ENCODE measurements around the gene RPL21. TPM values are rescaled to one million over a fixed set of nuclear protein-coding genes. Genes with fewer than 3 reads are reported as not detected.
"Not testable (repeated sequence)": the region's sequence is repeated elsewhere in the genome, so short reads cannot be mapped to it uniquely, and the experiment has no call there.

RPL21 gene
- total RNA-seq (2014; rRNA removed; shearing (Covaris generic); ENCODE audit: low replicate concordance) = 695 and 1,354 TPM in 2 replicates

DNA sequence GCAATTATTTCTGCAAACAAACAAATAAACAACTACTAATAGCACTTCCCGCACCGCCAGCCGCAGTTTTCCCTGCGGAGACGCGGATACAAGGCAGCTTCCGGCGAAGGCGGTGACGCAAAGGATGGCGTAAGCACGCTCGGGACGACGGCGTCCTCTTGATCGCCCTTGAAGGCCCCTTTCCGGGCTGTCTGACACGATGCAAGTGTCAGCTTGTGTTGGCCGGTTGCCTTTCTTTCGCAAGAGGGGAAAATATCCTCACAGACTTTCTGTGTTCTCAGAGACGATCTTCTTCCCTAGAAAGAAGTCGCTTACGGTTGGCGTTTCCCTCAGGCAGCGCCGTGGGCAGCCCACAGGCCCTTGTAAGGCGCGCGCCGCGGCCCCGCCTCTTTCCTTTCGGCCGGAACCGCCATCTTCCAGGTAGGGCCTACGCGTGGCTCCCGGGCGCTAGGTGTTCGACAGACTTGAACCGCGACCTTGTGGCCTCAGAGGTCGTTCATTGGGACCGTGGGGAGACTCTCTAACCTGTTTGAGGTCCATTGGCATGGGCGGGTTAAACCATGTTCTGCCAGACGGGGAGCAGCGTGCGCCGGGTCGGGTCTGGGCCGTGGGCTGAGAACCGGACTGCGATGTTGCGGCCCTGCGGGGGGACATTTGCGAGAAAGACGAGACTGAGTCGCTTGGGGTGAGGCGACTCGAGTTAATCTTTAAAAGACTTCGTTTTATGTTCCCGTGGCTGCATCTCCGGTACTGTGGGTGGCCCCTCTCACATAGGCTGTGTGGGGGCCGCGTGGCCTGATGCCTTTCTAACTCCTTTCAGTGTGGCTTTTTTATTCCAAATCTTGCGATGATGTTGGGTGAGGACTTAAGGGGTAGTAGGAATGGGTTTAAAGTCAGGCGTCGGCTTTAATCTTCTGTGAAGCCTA is at the start of gene RPL21:
Gene RPL21, plus strand, starts transcription at position 393 of the 926 bp plus-strand sequence. CDS start 2,219 bp downstream, outside the sequence.
- Histone ChIP-seq H3K27me3 (ENCODE audit: low read length) (no peaks in the 10 kb centered on the region), H3K9ac (ENCODE audit: low read length) (peak within 1 kb of the TSS; percentile 89), H3K9me2 (replicated peaks; ENCODE audit: insufficient read depth, low read length) (no peaks in the 10 kb centered on the region), H3K9me3 (ENCODE audit: low read length) (no peaks in the 10 kb centered on the region), H3K36me3 (ENCODE audit: insufficient read depth, low read length) (peaks cover 40% of the 10 kb centered on the region), H3K4me3 (ENCODE audit: low read length) (peak within 1 kb of the TSS; percentile 85), H3K27ac (ENCODE audit: low read length) (peak within 1 kb of the TSS; percentile 84), H2AFZ (ENCODE audit: low read length) (peak within 1 kb of the TSS; percentile 33), H3K79me2 (ENCODE audit: low read length) (peaks cover 52% of the 10 kb centered on the region), H4K20me1 (ENCODE audit: insufficient read depth, low read depth, low read length) (peaks cover 35% of the 10 kb centered on the region), H3K4me1 (ENCODE audit: low read length) (peaks cover 25% of the 10 kb centered on the region), H3K4me2 (ENCODE audit: low read depth, low read length, poor library complexity, severe bottlenecking) (peak within 1 kb of the TSS; percentile 98)
- DNase-seq = peak; percentile 98

DNA sequence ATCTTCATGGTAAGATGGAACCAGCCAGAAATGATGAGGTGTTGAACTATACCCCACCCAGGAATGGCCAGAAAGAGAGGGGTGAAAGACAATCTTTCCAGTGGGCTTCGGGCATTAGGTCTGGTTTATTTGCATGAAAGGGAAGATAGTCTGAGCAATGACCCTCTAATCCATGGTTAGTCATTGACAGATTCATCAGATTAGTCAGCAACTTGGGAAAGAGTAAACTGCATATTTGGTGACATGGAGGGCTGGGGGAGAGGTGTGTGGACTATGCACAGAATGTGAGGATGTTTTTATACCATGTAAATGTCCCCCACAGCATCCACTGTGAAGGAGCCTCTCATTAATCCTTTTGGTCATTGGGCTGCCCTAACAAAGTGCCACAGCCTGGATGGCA is 49.7 kb upstream of the RPL21 start:
- Histone ChIP-seq H3K9ac (ENCODE audit: low read length) (no peak overlapping the region), H3K4me2 (ENCODE audit: low read depth, low read length, poor library complexity, severe bottlenecking) (no peak overlapping the region)
- DNase-seq = no peak

DNA sequence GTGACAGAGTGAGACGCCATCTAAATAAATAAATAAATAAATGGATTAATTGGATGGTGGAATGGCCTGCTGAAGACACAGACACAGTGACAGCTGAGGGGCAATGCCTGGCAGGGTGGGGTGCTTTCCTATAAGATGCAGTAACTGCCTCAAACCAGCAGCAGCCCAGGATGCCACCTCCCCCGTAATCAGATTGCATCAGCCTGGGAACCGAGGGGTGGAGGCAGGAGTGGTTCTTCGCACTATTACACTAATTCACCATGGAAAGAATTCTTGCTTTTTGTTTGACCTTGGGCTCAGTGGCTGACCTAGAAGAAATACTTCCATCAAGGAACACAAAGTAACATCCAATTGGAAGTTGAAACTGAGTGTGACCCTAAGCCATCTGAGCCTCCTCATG is 48.2 kb upstream of the RPL21 start:
- H3K4me2 ChIP-seq (ENCODE audit: low read depth, low read length, poor library complexity, severe bottlenecking) = no peak overlapping the region
- H3K4me3 ChIP-seq (ENCODE audit: low read length) = no peak overlapping the region

More for the DNA sequence above, 49.7 kb upstream of the RPL21 start:
- Histone ChIP-seq H3K36me3 (ENCODE audit: insufficient read depth, low read length) (no peaks in the 10 kb centered on the region), H3K27ac (ENCODE audit: low read length) (no peak overlapping the region), H4K20me1 (ENCODE audit: insufficient read depth, low read depth, low read length) (no peaks in the 10 kb centered on the region), H2AFZ (ENCODE audit: low read length) (no peak overlapping the region), H3K4me1 (ENCODE audit: low read length) (no peaks in the 10 kb centered on the region), H3K9me3 (ENCODE audit: low read length) (no peaks in the 10 kb centered on the region), H3K27me3 (ENCODE audit: low read length) (no peaks in the 10 kb centered on the region), H3K79me2 (ENCODE audit: low read length) (no peaks in the 10 kb centered on the region), H3K9me2 (replicated peaks; ENCODE audit: insufficient read depth, low read length) (no peaks in the 10 kb centered on the region), H3K4me3 (ENCODE audit: low read length) (no peak overlapping the region)

DNA sequence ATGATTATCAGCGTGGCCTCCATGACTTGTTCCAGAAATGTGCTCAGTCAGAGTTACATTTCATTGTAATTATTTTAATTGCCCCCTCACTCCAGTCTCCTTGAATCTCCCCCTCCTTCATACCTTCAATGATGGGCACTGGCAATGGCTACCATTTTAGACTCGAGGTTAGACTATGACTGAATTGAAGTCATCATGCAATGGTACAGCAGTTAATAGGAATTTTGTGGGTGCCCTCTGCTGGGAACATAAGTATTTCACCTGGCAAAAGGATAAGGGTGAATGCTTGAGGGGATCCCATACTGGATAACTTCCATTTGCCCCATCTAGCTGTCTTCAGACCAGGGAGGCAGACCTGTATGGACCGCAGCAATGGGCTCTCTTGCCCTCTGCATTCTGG is 47.5 kb upstream of the RPL21 start:
- Histone ChIP-seq H3K9me2 (replicated peaks; ENCODE audit: insufficient read depth, low read length) (no peaks in the 10 kb centered on the region), H3K4me3 (ENCODE audit: low read length) (no peak overlapping the region), H3K4me1 (ENCODE audit: low read length) (no peaks in the 10 kb centered on the region), H4K20me1 (ENCODE audit: insufficient read depth, low read depth, low read length) (no peaks in the 10 kb centered on the region), H3K36me3 (ENCODE audit: insufficient read depth, low read length) (no peaks in the 10 kb centered on the region), H3K27ac (ENCODE audit: low read length) (no peak overlapping the region), H3K79me2 (ENCODE audit: low read length) (no peaks in the 10 kb centered on the region), H3K27me3 (ENCODE audit: low read length) (no peaks in the 10 kb centered on the region), H3K9ac (ENCODE audit: low read length) (no peak overlapping the region), H3K4me2 (ENCODE audit: low read depth, low read length, poor library complexity, severe bottlenecking) (no peak overlapping the region), H3K9me3 (ENCODE audit: low read length) (no peaks in the 10 kb centered on the region), H2AFZ (ENCODE audit: low read length) (no peak overlapping the region)
- peak; percentile 45 for DNase-seq

More for the DNA sequence above, 48.2 kb upstream of the RPL21 start:
- H3K27me3 ChIP-seq (ENCODE audit: low read length) = no peaks in the 10 kb centered on the region
- H4K20me1 ChIP-seq (ENCODE audit: insufficient read depth, low read depth, low read length) = no peaks in the 10 kb centered on the region
- no peaks in the 10 kb centered on the region for H3K9me3 ChIP-seq (ENCODE audit: low read length)
- H3K9ac ChIP-seq (ENCODE audit: low read length) = no peak overlapping the region
- H3K9me2 ChIP-seq (replicated peaks; ENCODE audit: insufficient read depth, low read length) = no peaks in the 10 kb centered on the region
- H3K27ac ChIP-seq (ENCODE audit: low read length) = no peak overlapping the region
- H3K79me2 ChIP-seq (ENCODE audit: low read length) = no peaks in the 10 kb centered on the region
- DNase-seq = no peak
- H3K4me1 ChIP-seq (ENCODE audit: low read length) = no peaks in the 10 kb centered on the region
- H2AFZ ChIP-seq (ENCODE audit: low read length) = no peak overlapping the region
- no peaks in the 10 kb centered on the region for H3K36me3 ChIP-seq (ENCODE audit: insufficient read depth, low read length)

DNA sequence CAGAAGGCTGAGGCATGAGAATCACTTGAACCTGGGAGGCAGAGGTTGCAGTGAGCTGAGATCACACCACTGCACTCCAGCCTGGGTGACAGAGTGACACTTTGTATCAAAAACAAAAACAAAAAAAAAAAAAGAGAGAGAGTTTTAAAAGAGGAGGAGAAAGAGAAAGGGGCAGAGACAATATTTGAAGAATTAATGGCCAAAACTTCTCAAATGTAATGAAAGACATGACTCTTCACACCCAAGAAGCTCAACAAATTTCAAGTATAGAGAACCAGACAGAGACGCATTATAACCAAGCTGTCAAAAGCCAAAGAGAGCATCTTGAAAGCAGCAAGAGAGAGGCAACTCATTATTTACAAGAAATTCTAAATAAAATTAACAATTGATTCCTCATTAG is 42.8 kb upstream of the RPL21 start:
- H3K9ac ChIP-seq (ENCODE audit: low read length) = no peak overlapping the region
- H3K4me3 ChIP-seq (ENCODE audit: low read length) = no peak overlapping the region
- DNase-seq = no peak
- H3K9me2 ChIP-seq (replicated peaks; ENCODE audit: insufficient read depth, low read length) = no peaks in the 10 kb centered on the region
- H3K4me1 ChIP-seq (ENCODE audit: low read length) = no peaks in the 10 kb centered on the region
- no peak overlapping the region for H3K27ac ChIP-seq (ENCODE audit: low read length)
- no peaks in the 10 kb centered on the region for H3K27me3 ChIP-seq (ENCODE audit: low read length)
- H3K36me3 ChIP-seq (ENCODE audit: insufficient read depth, low read length) = no peaks in the 10 kb centered on the region
- H3K9me3 ChIP-seq (ENCODE audit: low read length) = no peaks in the 10 kb centered on the region
- H2AFZ ChIP-seq (ENCODE audit: low read length) = no peak overlapping the region
- H4K20me1 ChIP-seq (ENCODE audit: insufficient read depth, low read depth, low read length) = no peaks in the 10 kb centered on the region
- H3K4me2 ChIP-seq (ENCODE audit: low read depth, low read length, poor library complexity, severe bottlenecking) = no peak overlapping the region
- H3K79me2 ChIP-seq (ENCODE audit: low read length) = no peaks in the 10 kb centered on the region

DNA sequence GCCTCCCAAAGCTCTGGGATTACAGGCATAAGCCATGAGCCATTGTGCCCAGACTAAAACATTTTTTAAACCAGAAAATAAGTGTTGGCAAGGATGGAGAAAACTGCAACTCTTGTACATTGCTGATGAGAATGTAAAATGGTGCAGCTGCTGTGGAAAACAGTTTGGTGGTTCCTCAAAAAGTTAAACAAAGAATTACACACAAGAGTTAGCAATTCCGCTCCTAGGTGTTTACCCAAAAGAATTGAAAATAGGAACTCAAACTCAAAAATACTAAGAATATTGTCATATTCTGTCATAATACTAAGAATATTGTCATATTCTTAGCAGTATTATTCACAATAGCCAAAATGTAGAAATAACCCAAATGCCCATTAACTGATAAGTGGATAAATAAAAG is 40.1 kb upstream of the RPL21 start:
- H3K4me2 ChIP-seq (ENCODE audit: low read depth, low read length, poor library complexity, severe bottlenecking) = no peak overlapping the region
- H3K9me2 ChIP-seq (replicated peaks; ENCODE audit: insufficient read depth, low read length) = no peaks in the 10 kb centered on the region
- H3K4me3 ChIP-seq (ENCODE audit: low read length) = no peak overlapping the region

DNA sequence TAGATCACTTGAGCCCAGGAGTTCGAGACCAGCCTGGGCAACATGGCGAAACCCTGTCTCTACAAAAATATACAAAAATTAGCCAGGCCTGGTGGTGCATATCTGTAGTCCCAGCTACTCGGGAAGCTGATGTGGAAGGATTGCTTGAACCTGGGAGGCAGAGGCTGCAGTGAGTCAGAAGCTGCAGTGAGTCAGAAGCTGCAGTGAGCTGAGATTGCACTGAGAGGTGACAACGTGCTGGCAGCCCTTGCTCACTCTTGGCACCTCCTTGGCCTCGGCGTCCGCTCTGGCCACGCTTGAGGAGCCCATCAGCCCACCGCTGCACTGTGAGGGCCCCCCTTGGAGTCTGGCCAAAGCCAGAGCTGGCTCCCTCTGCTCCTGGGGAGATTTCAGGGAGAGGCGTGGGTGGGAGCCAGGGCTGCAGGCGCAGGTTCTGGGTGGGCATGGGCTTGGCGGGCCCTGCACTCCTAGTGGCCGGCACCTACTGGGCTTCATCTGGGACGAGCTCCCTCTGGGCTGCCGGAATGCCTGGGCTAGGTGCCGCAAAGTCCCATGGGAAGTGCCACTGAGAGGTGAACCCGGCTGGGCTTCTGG is 39.5 kb upstream of the RPL21 start:
- Histone ChIP-seq H3K4me2 (ENCODE audit: low read depth, low read length, poor library complexity, severe bottlenecking) (no peak overlapping the region), H2AFZ (ENCODE audit: low read length) (no peak overlapping the region), H3K79me2 (ENCODE audit: low read length) (no peaks in the 10 kb centered on the region), H3K27me3 (ENCODE audit: low read length) (no peaks in the 10 kb centered on the region), H3K9me2 (replicated peaks; ENCODE audit: insufficient read depth, low read length) (no peaks in the 10 kb centered on the region), H3K4me3 (ENCODE audit: low read length) (no peak overlapping the region), H3K9ac (ENCODE audit: low read length) (no peak overlapping the region), H3K9me3 (ENCODE audit: low read length) (no peaks in the 10 kb centered on the region), H3K4me1 (ENCODE audit: low read length) (no peaks in the 10 kb centered on the region), H3K36me3 (ENCODE audit: insufficient read depth, low read length) (no peaks in the 10 kb centered on the region), H4K20me1 (ENCODE audit: insufficient read depth, low read depth, low read length) (no peaks in the 10 kb centered on the region), H3K27ac (ENCODE audit: low read length) (no peak overlapping the region)
- DNase-seq = no peak

More for the DNA sequence above, 40.1 kb upstream of the RPL21 start:
- H3K4me1 ChIP-seq (ENCODE audit: low read length) = no peaks in the 10 kb centered on the region
- no peaks in the 10 kb centered on the region for H4K20me1 ChIP-seq (ENCODE audit: insufficient read depth, low read depth, low read length)
- DNase-seq = no peak
- H3K27ac ChIP-seq (ENCODE audit: low read length) = no peak overlapping the region
- H3K79me2 ChIP-seq (ENCODE audit: low read length) = no peaks in the 10 kb centered on the region
- no peak overlapping the region for H3K9ac ChIP-seq (ENCODE audit: low read length)
- H3K36me3 ChIP-seq (ENCODE audit: insufficient read depth, low read length) = no peaks in the 10 kb centered on the region
- no peaks in the 10 kb centered on the region for H3K27me3 ChIP-seq (ENCODE audit: low read length)
- H2AFZ ChIP-seq (ENCODE audit: low read length) = no peak overlapping the region
- no peaks in the 10 kb centered on the region for H3K9me3 ChIP-seq (ENCODE audit: low read length)

DNA sequence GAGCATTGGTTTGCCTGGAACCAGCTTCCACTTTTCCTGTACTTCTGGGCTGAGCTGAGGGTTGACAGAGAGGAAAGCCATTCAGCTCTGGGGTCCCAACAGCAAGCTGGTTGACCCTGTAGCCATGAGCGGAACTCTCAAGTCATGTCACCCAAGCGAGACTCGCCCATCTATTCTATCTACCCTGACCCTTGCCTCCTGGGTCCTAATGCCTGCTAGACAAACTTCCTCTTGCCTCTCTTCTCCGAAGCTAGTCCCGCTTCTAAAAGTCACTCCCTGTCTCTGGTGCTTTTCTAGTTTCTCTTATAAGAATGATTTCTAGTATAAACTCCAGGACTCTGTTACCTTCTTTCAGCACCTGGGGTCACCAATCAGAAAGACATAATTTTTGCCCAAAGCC is 38.0 kb upstream of the RPL21 start:
- not testable (repeated sequence) for H3K9me2 ChIP-seq (replicated peaks; ENCODE audit: insufficient read depth, low read length); H3K4me1 ChIP-seq (ENCODE audit: low read length); H4K20me1 ChIP-seq (ENCODE audit: insufficient read depth, low read depth, low read length); H3K9me3 ChIP-seq (ENCODE audit: low read length); H3K4me2 ChIP-seq (ENCODE audit: low read depth, low read length, poor library complexity, severe bottlenecking); H3K27ac ChIP-seq (ENCODE audit: low read length); H2AFZ ChIP-seq (ENCODE audit: low read length); H3K36me3 ChIP-seq (ENCODE audit: insufficient read depth, low read length); H3K9ac ChIP-seq (ENCODE audit: low read length); H3K4me3 ChIP-seq (ENCODE audit: low read length); H3K27me3 ChIP-seq (ENCODE audit: low read length); DNase-seq; H3K79me2 ChIP-seq (ENCODE audit: low read length)

Measured in Karpas-422 (cell line).